ENCODE data around the gene LRRC1. TPM values are rescaled to one million over a fixed set of nuclear protein-coding genes. Genes with fewer than 3 reads are reported as not detected.

LRRC1 gene
- total and polyA plus RNA-seq, 2 donors (not counting 1 experiment from before 2014, with no cell fraction given) = 3.8 to 12.1 TPM

- H3K79me2 ChIP-seq (ENCODE audit: control insufficient read depth, insufficient read depth, low read length) = no peaks in the 10 kb centered on the region
Observed at GRCh38 chr6:53767941-53768340, 26.9 kb upstream of the LRRC1 start.

GRCh38 chr6:53768636-53769035, 26.2 kb upstream of the LRRC1 start:
- Histone ChIP-seq H3K4me1 (ENCODE audit: control insufficient read depth, extremely low read depth, insufficient read depth, low read length) (no peaks in the 10 kb centered on the region), H3K9ac (ENCODE audit: insufficient read depth, low read length) (no peak overlapping the region), H3K27me3 (ENCODE audit: control insufficient read depth, insufficient read depth, low read length) (no peaks in the 10 kb centered on the region), H3K9me3 (ENCODE audit: control insufficient read depth, insufficient read depth, low read depth, low read length) (no peaks in the 10 kb centered on the region), H3K79me2 (ENCODE audit: control insufficient read depth, insufficient read depth, low read length) (no peaks in the 10 kb centered on the region), H3K4me3 (replicated peaks in 1 of 4; ENCODE audit: control extremely low read depth in 1 of 4, insufficient read depth in 1 of 4, low read depth in 3 of 4, low read length in 4 of 4) (no peak overlapping the region), H2AFZ (ENCODE audit: low read length) (no peak overlapping the region), H3K4me2 (ENCODE audit: extremely low read depth, insufficient read depth, low read length) (no peak overlapping the region), H3K27ac (ENCODE audit: insufficient read depth, low read length) (no peak overlapping the region), H4K20me1 (ENCODE audit: control insufficient read depth, extremely low read depth, insufficient read depth, low read length) (no peaks in the 10 kb centered on the region), H3K36me3 (ENCODE audit: control insufficient read depth, insufficient read depth, low read length) (no peaks in the 10 kb centered on the region)
- DNase-seq (ENCODE audit: low read depth in 2 of 2) = peak in 1 of 2 donors; percentile 39
- TF ChIP-seq EZH2 (IDR thresholded peaks at IDR 0.05; ENCODE audit: low read length, missing control alignments) = no peak
- no peak for TF ChIP-seq CTCF (conservative IDR thresholded peaks at IDR 0.05 in 1 of 2, IDR thresholded peaks at IDR 0.05 in 1 of 2; ENCODE audit: low read depth in 1 of 2, low read length in 2 of 2)

More at GRCh38 chr6:53767941-53768340, 26.9 kb upstream of the LRRC1 start:
- Histone ChIP-seq H2AFZ (ENCODE audit: low read length) (no peak overlapping the region), H3K27me3 (ENCODE audit: control insufficient read depth, insufficient read depth, low read length) (no peaks in the 10 kb centered on the region), H4K20me1 (ENCODE audit: control insufficient read depth, extremely low read depth, insufficient read depth, low read length) (no peaks in the 10 kb centered on the region), H3K4me1 (ENCODE audit: control insufficient read depth, extremely low read depth, insufficient read depth, low read length) (no peaks in the 10 kb centered on the region), H3K4me2 (ENCODE audit: extremely low read depth, insufficient read depth, low read length) (no peak overlapping the region), H3K27ac (ENCODE audit: insufficient read depth, low read length) (no peak overlapping the region), H3K9me3 (ENCODE audit: control insufficient read depth, insufficient read depth, low read depth, low read length) (no peaks in the 10 kb centered on the region), H3K4me3 (replicated peaks in 1 of 4; ENCODE audit: control extremely low read depth in 1 of 4, insufficient read depth in 1 of 4, low read depth in 3 of 4, low read length in 4 of 4) (no peak overlapping the region), H3K36me3 (ENCODE audit: control insufficient read depth, insufficient read depth, low read length) (no peaks in the 10 kb centered on the region), H3K9ac (ENCODE audit: insufficient read depth, low read length) (no peak overlapping the region)
- TF ChIP-seq EZH2 (IDR thresholded peaks at IDR 0.05; ENCODE audit: low read length, missing control alignments) (no peak), CTCF (conservative IDR thresholded peaks at IDR 0.05 in 1 of 2, IDR thresholded peaks at IDR 0.05 in 1 of 2; ENCODE audit: low read depth in 1 of 2, low read length in 2 of 2) (no peak)
- DNase-seq (ENCODE audit: low read depth in 2 of 2) = no peak

- Histone ChIP-seq H3K4me1 (ENCODE audit: control insufficient read depth, extremely low read depth, insufficient read depth, low read length) (no peaks in the 10 kb centered on the region), H3K9me3 (ENCODE audit: control insufficient read depth, insufficient read depth, low read depth, low read length) (no peaks in the 10 kb centered on the region), H2AFZ (ENCODE audit: low read length) (no peak overlapping the region), H3K9ac (ENCODE audit: insufficient read depth, low read length) (no peak overlapping the region), H3K79me2 (ENCODE audit: control insufficient read depth, insufficient read depth, low read length) (no peaks in the 10 kb centered on the region), H3K36me3 (ENCODE audit: control insufficient read depth, insufficient read depth, low read length) (no peaks in the 10 kb centered on the region), H4K20me1 (ENCODE audit: control insufficient read depth, extremely low read depth, insufficient read depth, low read length) (no peaks in the 10 kb centered on the region), H3K4me2 (ENCODE audit: extremely low read depth, insufficient read depth, low read length) (no peak overlapping the region), H3K27ac (ENCODE audit: insufficient read depth, low read length) (no peak overlapping the region), H3K27me3 (ENCODE audit: control insufficient read depth, insufficient read depth, low read length) (no peaks in the 10 kb centered on the region), H3K4me3 (replicated peaks in 1 of 4; ENCODE audit: control extremely low read depth in 1 of 4, insufficient read depth in 1 of 4, low read depth in 3 of 4, low read length in 4 of 4) (no peak overlapping the region)
- TF ChIP-seq CTCF (conservative IDR thresholded peaks at IDR 0.05 in 1 of 2, IDR thresholded peaks at IDR 0.05 in 1 of 2; ENCODE audit: low read depth in 1 of 2, low read length in 2 of 2) (no peak), EZH2 (IDR thresholded peaks at IDR 0.05; ENCODE audit: low read length, missing control alignments) (no peak)
- DNase-seq (ENCODE audit: low read depth in 2 of 2) = peak in 1 of 2 donors; percentile 65
Observed at GRCh38 chr6:53770780-53771249, 24.0 kb upstream of the LRRC1 start.

Measured in fibroblast of lung (primary cell).